ENCODE data around the gene CES3.
A peak's percentile ranks its signal among the peaks of the same experiment; 100 is the strongest.

The CES3 gene

GRCh38 chr16:67015313-67015731 lies 54.3 kb downstream of the CES3 start:
- H3K4me3 Mint-ChIP-seq, result peak overlapping the region; percentile 76
- peaks cover 22% of the 10 kb centered on the region for H3K4me1 Mint-ChIP-seq
- DNase-seq (ENCODE audit: low spot score in 2 of 2) (no peak), ATAC-seq (no peak)
- H3K27ac Mint-ChIP-seq, result peak overlapping the region; percentile 89
- peaks cover 4% of the 10 kb centered on the region for H3K36me3 Mint-ChIP-seq
- H3K9me3 Mint-ChIP-seq, result no peaks in the 10 kb centered on the region

DNA sequence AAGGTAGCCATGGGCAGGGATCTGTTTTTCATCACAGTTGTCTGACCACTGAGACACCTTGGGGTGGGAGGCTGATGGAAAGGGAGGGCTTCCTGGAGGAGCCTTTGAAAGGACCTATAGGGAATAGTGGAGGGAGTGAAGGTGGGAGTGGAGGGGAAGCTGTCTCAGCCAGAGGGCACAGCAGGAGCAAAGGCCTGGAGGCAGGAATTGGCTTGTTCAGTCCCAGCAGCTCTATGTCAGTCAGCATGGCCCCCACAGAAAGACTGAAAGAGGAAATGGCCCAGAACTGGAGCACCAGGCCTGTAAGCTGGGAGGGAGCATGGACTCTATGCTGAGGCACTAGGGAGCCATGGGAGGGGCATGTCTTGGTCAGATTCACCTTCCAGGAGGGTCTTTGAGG lies 55.1 kb downstream of the CES3 start:
- Mint-ChIP-seq H3K4me1 (peaks cover 22% of the 10 kb centered on the region), H3K27ac (peak overlapping the region; percentile 59), H3K4me3 (no peak overlapping the region), H3K36me3 (peaks cover 4% of the 10 kb centered on the region), H3K9me3 (no peaks in the 10 kb centered on the region)
- no peak for ATAC-seq
- no peak for DNase-seq (ENCODE audit: low spot score in 2 of 2)

DNA sequence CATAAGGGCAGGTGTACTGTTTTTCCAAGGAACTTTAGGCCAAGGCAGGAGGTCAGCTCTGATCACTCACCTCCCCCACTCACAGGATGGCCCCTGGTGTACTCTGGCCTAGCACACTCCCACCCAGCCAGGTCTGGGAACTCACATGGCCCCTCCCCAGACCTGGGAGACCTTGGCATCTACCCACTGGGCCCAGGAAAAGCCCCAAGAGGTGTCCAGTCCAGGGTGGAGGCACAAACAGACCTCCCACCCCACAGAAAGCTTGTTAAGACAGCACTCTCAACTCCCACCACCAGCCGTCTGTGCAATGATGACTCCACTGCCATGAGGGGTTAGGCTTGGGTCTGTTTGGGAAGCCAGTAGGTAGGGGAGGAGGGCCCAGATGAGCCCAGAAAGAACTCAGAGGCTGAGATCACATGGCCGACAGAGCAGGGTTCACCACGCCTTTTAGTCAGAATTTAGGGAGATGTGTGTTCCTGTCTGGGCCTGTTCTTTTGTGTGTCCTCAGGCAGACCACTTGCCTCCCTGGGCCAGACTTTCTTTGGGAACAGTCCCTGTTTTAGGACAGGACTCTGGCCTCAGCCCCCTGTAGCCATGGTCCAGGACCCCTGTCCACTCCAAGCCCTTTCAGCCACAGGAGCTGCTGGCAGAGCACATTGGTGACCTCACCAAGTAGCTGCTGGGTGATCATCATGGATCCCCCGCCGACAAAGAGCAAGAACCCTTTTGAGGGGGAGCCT lies 55.8 kb downstream of the CES3 start:
- Mint-ChIP-seq H3K27ac (peak overlapping the region; percentile 59), H3K4me1 (peaks cover 22% of the 10 kb centered on the region), H3K9me3 (no peaks in the 10 kb centered on the region), H3K4me3 (no peak overlapping the region), H3K36me3 (peaks cover 4% of the 10 kb centered on the region)
- ATAC-seq (no peak), DNase-seq (ENCODE audit: low spot score in 2 of 2) (no peak)

DNA sequence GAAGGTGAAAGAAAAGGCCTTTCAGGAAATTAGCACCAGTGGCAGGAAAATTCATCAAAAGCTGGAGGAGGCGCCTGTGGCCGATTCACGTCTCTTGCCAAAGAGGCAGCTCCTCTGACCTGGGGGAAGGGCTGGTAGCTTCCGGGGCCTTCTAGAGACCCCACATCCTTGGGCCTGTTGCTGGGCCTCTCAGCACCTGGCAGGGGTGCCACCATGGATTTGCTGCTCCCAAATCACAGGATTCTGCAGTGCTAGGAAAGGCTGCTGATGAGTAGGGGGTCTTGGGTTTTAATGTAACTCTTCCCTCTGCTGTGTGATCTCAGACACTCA lies 56.3 kb downstream of the CES3 start:
- H3K4me1 Mint-ChIP-seq, result peaks cover 22% of the 10 kb centered on the region
- DNase-seq (ENCODE audit: low spot score in 2 of 2) (no peak), ATAC-seq (no peak)
- H3K36me3 Mint-ChIP-seq, result peaks cover 4% of the 10 kb centered on the region
- no peak overlapping the region for H3K4me3 Mint-ChIP-seq
- no peak overlapping the region for H3K27ac Mint-ChIP-seq
- H3K9me3 Mint-ChIP-seq, result no peaks in the 10 kb centered on the region

DNA sequence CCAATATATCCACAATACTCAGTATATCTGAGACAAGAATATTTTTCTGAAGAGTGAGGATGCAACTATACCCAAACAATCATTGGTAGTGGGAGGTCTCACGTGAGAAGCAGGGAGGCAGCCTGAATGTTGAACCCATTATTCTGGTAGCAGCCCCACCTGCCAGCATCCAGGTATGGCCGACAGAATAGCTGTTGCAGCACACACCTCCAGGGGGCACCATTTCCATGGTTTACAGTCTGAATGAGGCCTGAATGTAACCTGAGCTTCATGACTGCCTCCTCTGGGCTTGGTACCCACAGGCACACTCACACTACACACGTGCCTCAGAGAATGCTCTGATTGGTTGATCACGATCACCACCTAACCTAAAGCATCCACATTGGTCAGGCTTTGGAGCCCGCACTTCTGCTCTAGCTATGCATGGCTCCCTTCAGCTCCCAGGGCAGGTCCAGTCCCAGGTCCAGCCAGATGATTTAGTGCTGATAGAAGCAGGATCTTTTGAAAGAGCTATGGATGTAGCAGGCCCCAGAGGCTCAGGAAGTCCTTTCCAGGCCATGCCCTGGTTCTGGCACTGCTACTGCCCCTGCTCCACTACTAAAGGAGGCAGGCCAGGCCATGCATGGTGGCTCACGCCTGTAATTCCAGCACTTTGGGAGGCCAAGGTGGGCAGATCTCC lies 56.9 kb downstream of the CES3 start:
- DNase-seq (ENCODE audit: low spot score in 2 of 2), result peak; percentile 82 to 95
- Mint-ChIP-seq H3K4me1 (peaks cover 21% of the 10 kb centered on the region), H3K4me3 (no peak overlapping the region), H3K9me3 (no peaks in the 10 kb centered on the region), H3K27ac (no peak overlapping the region), H3K36me3 (peaks cover 4% of the 10 kb centered on the region)
- peak; percentile 94 for ATAC-seq

- peaks cover 4% of the 10 kb centered on the region for H3K36me3 Mint-ChIP-seq
- no peak overlapping the region for H3K4me3 Mint-ChIP-seq
- peaks cover 20% of the 10 kb centered on the region for H3K4me1 Mint-ChIP-seq
- ATAC-seq (no peak), DNase-seq (ENCODE audit: low spot score in 2 of 2) (no peak)
- H3K9me3 Mint-ChIP-seq, result no peaks in the 10 kb centered on the region
- no peak overlapping the region for H3K27ac Mint-ChIP-seq
Observed at GRCh38 chr16:67019171-67019570, 58.1 kb downstream of the CES3 start.

- peaks cover 9% of the 10 kb centered on the region for H3K4me1 Mint-ChIP-seq
- ATAC-seq (no peak), DNase-seq (ENCODE audit: low spot score in 2 of 2) (no peak)
- H3K4me3 Mint-ChIP-seq, result no peak overlapping the region
- H3K36me3 Mint-ChIP-seq, result no peaks in the 10 kb centered on the region
- H3K9me3 Mint-ChIP-seq, result no peaks in the 10 kb centered on the region
- H3K27ac Mint-ChIP-seq, result peak overlapping the region; percentile 12
Observed at GRCh38 chr16:67021321-67021720, 60.3 kb downstream of the CES3 start.

GRCh38 chr16:67022531-67023214 lies 61.6 kb downstream of the CES3 start:
- no peaks in the 10 kb centered on the region for H3K9me3 Mint-ChIP-seq
- no peaks in the 10 kb centered on the region for H3K36me3 Mint-ChIP-seq
- ATAC-seq, result no peak
- H3K27ac Mint-ChIP-seq, result no peak overlapping the region
- no peak for DNase-seq (ENCODE audit: low spot score in 2 of 2)
- H3K4me3 Mint-ChIP-seq, result no peak overlapping the region
- peaks cover 6% of the 10 kb centered on the region for H3K4me1 Mint-ChIP-seq

DNA sequence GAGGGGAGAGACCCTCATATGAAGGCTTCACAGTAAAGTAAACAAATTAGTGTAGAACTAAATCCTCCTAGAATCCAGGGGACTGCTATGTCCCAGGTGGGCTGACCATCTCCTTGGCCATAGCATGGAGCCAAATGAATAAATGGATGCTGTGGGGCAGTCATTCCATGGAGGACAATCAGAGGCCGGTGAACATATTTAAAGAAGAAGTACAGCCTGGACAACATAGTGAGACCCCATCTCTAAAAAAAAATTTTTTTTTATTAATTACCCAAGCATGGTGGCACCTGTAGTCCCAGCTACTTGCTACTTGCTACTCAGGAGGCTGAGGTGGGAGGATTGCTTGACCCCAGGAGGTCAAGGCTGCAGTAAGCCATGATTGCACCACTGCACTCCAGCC lies 62.6 kb downstream of the CES3 start:
- peak overlapping the region; percentile 51 for H3K27ac Mint-ChIP-seq
- DNase-seq (ENCODE audit: low spot score in 2 of 2) (no peak), ATAC-seq (no peak)
- peaks cover 6% of the 10 kb centered on the region for H3K4me1 Mint-ChIP-seq
- H3K36me3 Mint-ChIP-seq, result no peaks in the 10 kb centered on the region
- H3K4me3 Mint-ChIP-seq, result no peak overlapping the region
- no peaks in the 10 kb centered on the region for H3K9me3 Mint-ChIP-seq
